GM18508 (cell line): ENCODE results near the gene INHBC.
"Not testable (repeated sequence)": the region's sequence is repeated elsewhere in the genome, so short reads cannot be mapped to it uniquely, and the experiment has no call there.

ENCODE experiments used
- ATAC-seq: cut with Tn5 transposase; IDR thresholded peaks from one replicate; pipeline ENCODE4 v1.9.1; 2021; ENCODE audit warnings: moderate number of reproducible peaks; ENCODE audit not compliant: insufficient read depth, unreplicated experiment

The INHBC gene, protein sequence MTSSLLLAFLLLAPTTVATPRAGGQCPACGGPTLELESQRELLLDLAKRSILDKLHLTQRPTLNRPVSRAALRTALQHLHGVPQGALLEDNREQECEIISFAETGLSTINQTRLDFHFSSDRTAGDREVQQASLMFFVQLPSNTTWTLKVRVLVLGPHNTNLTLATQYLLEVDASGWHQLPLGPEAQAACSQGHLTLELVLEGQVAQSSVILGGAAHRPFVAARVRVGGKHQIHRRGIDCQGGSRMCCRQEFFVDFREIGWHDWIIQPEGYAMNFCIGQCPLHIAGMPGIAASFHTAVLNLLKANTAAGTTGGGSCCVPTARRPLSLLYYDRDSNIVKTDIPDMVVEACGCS

GRCh38 chr12:57434517-57435223 lies at the start of gene INHBC:
Gene INHBC, plus strand, starts transcription at chr12:57434784. Its CDS starts 103 bp downstream, at chr12:57434887.
- no peak for ATAC-seq

DNA sequence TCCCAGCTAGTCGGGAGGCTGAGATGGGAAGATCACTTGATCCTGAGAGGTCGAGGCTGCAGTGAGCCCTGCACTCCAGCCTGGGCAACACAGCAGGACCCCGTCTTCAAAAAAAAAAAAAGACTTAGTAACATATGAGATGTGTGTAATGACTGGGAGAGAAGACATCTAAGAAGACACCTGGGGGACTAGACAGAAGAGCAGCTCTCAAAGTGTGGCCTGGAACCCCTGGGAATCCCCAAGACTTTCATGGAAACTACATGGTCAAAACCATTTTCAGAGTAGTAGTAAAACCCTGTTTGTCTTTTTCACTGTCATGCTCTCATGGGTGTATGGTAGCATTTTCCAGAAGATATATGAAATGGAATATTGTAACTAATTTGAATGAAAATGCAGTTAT lies 49.0 kb upstream of the INHBC start:
- ATAC-seq, result no peak

GRCh38 chr12:57386187-57386720 lies 48.3 kb upstream of the INHBC start:
- ATAC-seq, result no peak

DNA sequence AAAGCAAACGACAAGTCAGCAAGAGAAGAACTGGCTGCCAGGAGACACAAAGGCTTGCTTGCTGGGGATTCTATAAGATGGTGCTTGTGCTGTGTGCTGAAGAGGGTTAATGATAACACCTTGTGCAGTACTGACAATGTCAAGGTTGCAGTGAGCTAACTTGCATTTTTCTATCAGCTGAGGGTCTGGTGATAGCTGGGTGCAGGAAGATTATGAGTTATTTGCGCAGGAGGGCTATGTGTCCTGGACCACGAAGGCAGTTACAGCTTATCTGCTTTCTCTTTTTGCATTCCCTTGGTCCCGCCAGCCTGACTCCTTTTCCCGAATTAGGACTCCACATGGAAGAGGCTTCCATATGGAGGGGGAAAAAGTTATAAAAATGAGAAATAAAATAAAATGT lies 46.2 kb upstream of the INHBC start:
- no peak for ATAC-seq

DNA sequence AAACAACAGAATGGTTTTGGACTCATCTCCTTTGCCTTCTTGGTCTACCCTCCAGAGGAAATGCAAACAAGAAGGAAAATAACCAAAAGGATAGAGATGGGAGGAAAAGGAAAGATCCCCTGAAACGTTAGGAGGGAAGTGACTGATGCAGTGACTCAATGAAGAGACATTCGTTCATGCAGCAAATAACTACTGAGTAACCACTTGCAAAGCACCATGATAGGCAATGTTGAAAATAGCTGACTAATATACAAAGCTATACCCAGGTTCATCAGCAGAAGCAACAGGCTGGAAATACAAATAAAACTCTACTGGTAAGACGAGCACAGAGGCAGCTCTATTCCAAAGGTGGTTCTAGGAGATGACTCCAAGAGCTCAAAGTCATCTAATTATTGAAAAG lies 45.6 kb upstream of the INHBC start:
- ATAC-seq, result no peak

DNA sequence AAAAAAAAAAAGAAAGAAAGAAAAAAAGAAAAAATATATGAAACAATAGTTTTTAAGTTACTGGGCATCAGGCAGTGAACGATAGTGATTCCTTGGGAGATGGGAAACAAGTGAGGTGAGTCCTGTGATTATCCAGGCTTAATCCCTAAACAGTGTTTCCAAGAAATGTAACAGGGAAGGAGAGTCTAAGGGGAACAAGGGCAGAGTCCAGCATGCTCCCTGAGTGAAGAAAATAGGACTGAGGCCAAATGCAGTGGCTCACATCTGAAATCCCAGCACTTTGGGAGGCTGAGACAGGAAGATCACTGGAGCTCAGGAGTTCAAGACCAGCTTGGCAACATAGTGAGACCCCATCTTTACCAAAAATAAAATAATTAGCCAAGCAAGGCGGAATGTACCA lies 44.4 kb upstream of the INHBC start:
- ATAC-seq, result no peak

DNA sequence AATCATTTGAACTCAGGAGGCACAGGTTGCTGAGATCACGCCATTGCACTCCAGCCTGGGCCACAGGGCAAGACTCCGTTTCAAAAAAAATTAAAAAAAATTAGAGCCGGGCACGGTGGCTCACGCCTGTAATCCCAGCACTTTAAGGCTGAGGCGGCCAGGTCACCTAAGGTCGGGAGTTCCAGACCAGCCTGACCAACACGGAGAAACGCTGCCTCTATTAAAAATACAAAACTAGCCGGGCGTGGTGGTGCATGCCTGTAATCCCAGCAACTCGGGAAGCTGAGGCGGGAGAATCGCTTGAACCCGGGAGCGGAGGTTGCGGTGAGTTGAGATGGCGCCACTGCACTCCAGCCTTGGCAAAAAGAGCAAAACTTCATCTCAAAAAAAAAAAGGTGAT lies 39.5 kb upstream of the INHBC start:
- no peak for ATAC-seq

DNA sequence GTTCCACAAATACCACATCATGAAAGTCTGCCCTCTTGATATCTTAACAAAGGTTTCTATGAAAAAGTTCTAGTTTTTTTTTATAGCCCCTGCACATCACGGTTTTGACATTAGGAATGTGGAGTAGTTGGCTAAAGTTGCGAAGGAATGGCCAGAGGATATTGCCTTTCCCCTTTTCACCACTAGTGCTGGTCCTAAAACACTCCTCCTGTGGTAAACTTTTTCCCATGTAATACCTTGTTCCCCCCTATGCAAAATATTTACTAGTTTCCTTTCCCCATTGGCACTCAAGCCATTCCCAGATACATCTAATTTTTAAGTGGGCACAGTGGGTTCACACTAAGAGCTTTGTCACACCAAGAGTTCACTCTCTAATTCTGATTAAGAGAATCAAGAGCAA lies 37.1 kb upstream of the INHBC start:
- ATAC-seq, result no peak

- ATAC-seq, result not testable (repeated sequence)
These were observed 34.7 kb upstream of the INHBC start for GRCh38 chr12:57399718-57400463.

GRCh38 chr12:57401165-57401564 lies 33.4 kb upstream of the INHBC start:
- ATAC-seq, result no peak

DNA sequence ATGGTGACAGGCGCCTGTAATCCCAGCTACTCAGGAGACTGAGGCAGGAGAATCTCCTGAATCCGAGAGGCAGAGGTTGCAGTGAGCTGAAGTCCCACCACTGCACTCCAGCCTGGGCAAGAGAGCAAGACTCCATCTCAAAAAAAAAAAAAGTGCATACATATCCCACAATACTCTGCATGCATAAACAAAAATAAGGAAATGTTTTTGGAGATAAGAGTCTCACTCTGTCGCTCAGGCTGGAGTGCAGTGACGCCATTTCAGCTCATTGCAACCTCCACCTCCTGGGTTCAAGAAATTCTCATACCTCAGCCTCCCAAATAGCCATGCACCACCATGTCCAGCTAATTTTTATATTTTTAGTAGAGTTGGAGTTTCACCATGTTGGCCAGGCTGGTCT lies 32.4 kb upstream of the INHBC start:
- ATAC-seq, result not testable (repeated sequence)

- ATAC-seq, result no peak
These were observed 29.5 kb upstream of the INHBC start for GRCh38 chr12:57404966-57405640.

DNA sequence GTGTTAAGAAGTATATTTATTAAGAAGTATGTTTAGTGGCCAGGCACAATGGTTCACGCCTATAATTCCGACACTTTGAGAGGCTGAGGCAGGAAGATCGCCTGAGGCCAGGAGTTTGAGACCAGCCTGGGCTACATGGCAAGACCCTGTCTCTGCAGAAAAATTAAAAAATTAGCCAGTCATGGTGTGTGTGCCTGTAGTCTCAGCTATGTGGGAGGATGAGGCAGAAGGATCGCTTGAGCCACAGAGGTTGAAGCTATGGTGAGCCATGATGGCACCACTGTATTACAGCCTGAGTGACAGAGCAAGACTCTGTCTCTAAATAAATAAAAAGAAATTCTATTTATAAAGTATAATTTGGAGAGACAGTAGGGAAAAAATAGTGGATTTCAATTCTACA lies 24.1 kb upstream of the INHBC start:
- no peak for ATAC-seq

- ATAC-seq, result not testable (repeated sequence)
These were observed 20.4 kb upstream of the INHBC start for GRCh38 chr12:57414160-57414559.

DNA sequence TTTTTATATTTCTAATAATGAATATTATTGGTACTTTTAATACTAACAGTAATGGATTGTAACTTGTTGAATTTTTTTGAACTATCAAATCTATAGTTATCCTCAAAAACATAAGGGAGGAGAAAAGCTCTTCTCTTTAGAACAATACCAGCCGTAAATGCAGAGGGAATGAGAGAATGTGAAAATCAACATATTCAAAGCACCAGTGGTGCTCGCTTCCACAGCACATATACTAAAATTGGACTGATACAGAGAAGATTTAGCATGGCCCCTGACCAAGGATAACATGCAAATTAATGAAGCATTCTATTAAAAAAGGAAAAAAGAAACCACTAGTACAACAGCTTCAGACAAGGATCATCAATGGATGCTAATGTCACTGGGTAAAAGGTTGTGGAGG lies 19.5 kb upstream of the INHBC start:
- ATAC-seq, result no peak

GRCh38 chr12:57416039-57416996 lies 18.3 kb upstream of the INHBC start:
- ATAC-seq, result no peak

- ATAC-seq, result no peak
These were observed 16.3 kb upstream of the INHBC start for GRCh38 chr12:57418255-57418654.

- no peak for ATAC-seq
These were observed 15.1 kb upstream of the INHBC start for GRCh38 chr12:57419495-57419894.

DNA sequence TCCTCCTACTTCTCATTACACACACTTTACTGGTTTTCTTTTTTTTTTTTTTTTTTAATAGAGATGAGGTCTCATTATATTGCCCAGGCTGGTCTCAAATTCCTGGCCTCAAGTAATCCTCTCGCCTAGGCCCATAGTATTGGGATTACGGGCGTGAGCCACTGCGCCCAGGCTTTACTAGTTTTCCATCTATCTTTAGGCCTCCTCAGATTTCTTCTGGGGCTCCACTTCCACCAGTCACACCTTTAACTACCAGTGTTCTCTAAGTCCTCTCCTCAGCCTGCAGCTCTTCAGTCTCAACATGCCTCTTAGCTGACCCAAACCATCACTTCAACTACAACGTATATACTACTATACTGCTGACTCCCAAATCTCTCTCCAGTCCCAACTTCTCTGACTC lies 14.1 kb upstream of the INHBC start:
- ATAC-seq, result no peak
